Epithelial cell of proximal tubule (primary cell): ENCODE results near the gene ROCK2. TPM values are rescaled to one million over a fixed set of nuclear protein-coding genes. Genes with fewer than 3 reads are reported as not detected.

Experiments used
- DNase-seq: peaks from one replicate; pipeline ENCODE4 v3.0.0-alpha.2; 2011; ENCODE audit warnings: low read depth
- H3K4me3 ChIP-seq: 2 replicates; pipeline ENCODE4 v1.5.1; 2011; ENCODE audit warnings: low read depth, mild to moderate bottlenecking, low read length
- total RNA-seq: library from RNA; depleted of rRNA; stranded (reverse); fragments of >200 nt; gene quantifications from 2 replicates; pipeline ENCODE4 v1.2.3, GENCODE V29; 2015
- TF ChIP-seq, protein P1 (sequence below): conservative IDR thresholded peaks from 2 replicates; pipeline ENCODE4 v1.5.1; 2012; ENCODE audit warnings: low read depth, mild to moderate bottlenecking, low read length

ROCK2 gene
- total RNA-seq, 1 donor from 2014 or later, result 22.2 TPM

DNA sequence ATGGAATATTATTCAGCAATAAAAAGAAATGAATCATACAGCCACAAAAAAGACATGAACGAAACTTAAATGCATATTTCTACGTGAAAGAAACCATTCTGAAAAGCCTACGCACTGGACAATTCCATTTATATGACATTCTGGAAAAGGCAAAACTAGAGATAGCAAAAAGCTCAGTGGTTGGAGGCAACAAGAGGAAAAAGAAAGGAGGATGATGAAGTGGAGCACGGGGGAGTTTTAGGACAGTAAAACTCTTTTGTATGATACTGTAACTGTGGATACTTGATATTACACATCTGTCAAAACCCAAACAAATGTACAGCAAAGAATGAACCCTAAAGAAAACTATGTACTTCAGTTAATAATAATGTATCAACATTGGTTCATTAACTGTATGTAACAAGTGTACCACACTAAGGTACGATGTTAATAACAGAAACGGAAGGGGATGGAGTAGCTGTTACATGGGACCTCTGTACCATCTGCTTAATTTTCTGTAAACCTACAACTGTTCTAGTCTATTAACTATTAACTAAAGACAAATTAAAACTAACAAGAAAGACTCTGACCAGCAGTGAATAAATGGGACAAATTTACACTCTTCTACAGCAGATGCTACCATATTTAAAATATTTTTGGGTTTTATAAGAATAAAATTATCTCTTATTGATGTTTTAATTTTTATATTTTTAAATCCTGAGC lies 31.5 kb downstream of the ROCK2 start:
- no peak for DNase-seq
- no peak overlapping the region for H3K4me3 ChIP-seq
- TF ChIP-seq, protein P1, sequence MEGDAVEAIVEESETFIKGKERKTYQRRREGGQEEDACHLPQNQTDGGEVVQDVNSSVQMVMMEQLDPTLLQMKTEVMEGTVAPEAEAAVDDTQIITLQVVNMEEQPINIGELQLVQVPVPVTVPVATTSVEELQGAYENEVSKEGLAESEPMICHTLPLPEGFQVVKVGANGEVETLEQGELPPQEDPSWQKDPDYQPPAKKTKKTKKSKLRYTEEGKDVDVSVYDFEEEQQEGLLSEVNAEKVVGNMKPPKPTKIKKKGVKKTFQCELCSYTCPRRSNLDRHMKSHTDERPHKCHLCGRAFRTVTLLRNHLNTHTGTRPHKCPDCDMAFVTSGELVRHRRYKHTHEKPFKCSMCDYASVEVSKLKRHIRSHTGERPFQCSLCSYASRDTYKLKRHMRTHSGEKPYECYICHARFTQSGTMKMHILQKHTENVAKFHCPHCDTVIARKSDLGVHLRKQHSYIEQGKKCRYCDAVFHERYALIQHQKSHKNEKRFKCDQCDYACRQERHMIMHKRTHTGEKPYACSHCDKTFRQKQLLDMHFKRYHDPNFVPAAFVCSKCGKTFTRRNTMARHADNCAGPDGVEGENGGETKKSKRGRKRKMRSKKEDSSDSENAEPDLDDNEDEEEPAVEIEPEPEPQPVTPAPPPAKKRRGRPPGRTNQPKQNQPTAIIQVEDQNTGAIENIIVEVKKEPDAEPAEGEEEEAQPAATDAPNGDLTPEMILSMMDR, result no peak

DNA sequence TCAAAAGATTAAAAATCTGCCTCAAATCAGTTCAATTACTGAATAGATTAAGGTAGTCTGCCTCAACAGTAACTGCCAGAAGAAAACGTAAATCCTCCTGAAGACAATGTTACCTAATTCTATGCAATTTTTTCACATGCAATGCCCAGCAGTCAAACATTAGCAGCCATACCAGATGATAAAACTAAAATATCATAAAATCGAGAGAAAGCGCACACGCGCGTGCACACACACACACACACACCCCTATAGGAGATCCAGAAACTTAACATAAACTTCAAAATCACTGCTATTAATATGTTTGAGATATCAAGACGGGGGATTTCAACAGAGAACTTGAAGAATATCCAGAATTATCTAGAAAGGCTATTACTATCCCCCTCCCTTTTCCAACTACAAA lies 32.9 kb downstream of the ROCK2 start:
- no peak for DNase-seq
- TF ChIP-seq, protein P1, result no peak
- no peak overlapping the region for H3K4me3 ChIP-seq

DNA sequence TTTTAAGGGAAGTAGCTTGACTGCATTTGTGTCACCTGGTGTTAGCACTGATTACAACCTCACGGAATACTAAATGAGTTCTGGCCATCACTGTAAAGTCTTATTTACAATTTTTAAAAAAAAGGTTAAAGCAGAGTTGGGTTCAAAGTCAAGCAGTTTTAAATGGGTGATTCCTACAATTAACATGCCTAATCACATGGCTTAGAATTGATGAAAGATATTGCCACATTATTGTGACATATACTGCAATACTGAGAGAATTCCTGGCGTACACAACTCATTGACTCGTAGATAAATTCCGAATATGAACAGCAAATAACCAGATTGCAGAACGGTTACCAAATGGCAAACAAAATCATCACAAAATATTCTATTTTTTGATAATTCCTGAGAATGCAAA lies 34.2 kb downstream of the ROCK2 start:
- TF ChIP-seq, protein P1, result no peak
- no peak for DNase-seq
- no peak overlapping the region for H3K4me3 ChIP-seq

DNA sequence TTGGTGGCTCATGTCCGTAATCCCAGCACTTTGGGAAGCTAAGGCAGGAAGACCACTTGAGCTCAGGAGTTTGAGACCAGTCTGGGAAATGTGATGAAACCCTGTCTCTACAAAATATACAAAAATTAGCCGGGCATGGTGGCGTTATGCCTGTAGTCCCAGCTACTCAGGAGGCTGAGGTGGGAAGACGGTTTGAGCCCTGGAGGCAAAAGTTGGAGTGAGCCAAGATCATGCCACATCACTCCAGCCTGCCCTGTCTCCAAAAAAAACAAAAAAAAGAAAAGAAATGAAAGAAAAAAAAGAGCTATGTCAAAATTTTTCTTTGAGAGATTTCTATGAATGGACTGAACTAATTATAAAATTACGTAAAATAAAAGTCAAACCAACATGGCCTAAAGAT lies 34.7 kb downstream of the ROCK2 start:
- TF ChIP-seq, protein P1, result no peak
- no peak for DNase-seq
- no peak overlapping the region for H3K4me3 ChIP-seq

DNA sequence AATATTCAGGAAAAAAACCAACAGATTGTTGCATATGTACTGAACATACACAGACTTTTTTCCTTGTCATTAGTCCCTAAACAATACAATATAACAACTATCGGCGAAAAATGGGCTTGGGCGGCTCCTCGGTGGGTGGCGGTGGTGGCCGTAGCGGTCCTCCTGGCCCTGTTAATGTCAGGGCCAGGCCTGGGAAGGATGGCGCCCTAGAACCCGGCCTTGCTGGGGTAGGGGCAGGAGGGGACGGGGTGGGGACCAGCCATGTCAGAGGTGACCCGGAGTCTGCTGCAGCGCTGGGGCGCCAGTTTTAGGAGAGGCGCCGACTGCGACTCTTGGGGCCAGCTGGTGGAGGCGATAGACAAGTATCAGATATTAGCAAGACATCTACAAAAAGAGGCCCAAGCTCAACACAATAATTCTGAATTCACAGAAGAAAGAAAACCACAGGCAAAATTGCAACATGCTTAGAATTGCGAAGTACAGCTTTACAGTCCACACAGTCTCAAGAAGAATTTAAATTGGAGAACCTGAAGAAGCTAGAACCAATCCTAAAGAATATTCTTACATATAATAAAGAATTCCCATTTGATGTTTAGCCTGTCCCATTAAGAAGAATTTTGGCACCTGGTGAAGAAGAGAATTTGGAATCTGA lies 36.5 kb downstream of the ROCK2 start:
- DNase-seq, result no peak
- TF ChIP-seq, protein P1, result no peak
- H3K4me3 ChIP-seq, result no peak overlapping the region

DNA sequence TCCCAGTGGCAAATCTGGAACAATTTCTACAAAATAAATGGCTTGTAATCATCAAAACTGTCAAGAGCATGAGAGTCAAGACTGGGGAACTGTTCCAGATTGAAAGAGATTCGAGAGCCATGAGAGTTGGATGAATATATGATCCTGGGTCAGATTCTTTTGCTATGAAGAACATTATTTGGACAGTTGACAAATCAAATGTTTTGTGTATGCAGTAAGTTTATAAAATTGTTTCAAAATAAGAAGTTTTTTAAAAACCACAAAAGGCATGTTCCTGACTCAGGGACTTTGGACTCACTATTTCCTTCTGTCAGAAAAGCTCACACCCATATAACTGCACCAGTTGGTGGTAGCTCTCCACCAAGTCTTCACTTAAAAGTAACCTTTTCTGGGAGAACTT lies 38.5 kb downstream of the ROCK2 start:
- no peak for DNase-seq
- TF ChIP-seq, protein P1, result no peak

DNA sequence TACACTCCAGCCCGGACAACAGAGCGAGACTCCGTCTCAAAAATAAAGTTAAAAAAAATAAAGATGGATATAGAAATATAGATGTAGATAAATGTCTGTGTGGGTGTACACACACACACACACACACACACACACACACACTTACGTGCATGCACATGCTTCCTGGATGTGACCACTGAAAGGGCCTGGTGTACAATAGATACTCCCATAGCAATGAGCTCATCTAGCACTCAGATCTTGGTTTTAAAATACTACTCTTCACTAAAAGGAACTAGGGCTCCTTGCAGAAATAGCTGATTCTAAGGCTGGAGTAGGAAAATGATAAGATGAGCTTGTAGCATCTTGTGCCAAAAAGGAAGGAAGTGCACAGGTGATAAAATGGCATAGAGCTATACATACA lies 39.1 kb downstream of the ROCK2 start:
- TF ChIP-seq, protein P1, result no peak
- no peak for DNase-seq

More for the DNA sequence above, 38.5 kb downstream of the ROCK2 start:
- H3K4me3 ChIP-seq, result no peak overlapping the region

More for the DNA sequence above, 39.1 kb downstream of the ROCK2 start:
- no peak overlapping the region for H3K4me3 ChIP-seq
